Ishikawa (cell line): ENCODE measurements around the gene GNAT3.

Experiments used
- CEBPB ChIP-seq: IDR thresholded peaks from 2 replicates; pipeline ENCODE4 v1.6.1; 2012
- CREB1 ChIP-seq: IDR thresholded peaks from 2 replicates; pipeline ENCODE4 v1.6.1; 2012; ENCODE audit warnings: low read depth
- EGR1 ChIP-seq: IDR thresholded peaks from 2 replicates; pipeline ENCODE4 v1.6.1; 2012
- EP300 ChIP-seq: IDR thresholded peaks from 2 replicates; pipeline ENCODE4 v1.6.1; 2012; ENCODE audit warnings: borderline replicate concordance
- FOXM1 ChIP-seq: IDR thresholded peaks from 2 replicates; pipeline ENCODE4 v1.6.1; 2012; ENCODE audit warnings: low read depth, borderline replicate concordance
- TAF1 ChIP-seq: IDR thresholded peaks from 2 replicates; pipeline ENCODE4 v1.6.1; 2012; ENCODE audit warnings: low read depth, mild to moderate bottlenecking
- TCF12 ChIP-seq: IDR thresholded peaks from 2 replicates; pipeline ENCODE4 v1.6.1; 2012; ENCODE audit warnings: low read depth
- TEAD4 ChIP-seq: IDR thresholded peaks from 2 replicates; pipeline ENCODE4 v1.6.1; 2012
- ZBTB7A ChIP-seq: IDR thresholded peaks from 2 replicates; pipeline ENCODE4 v1.6.1; 2012; ENCODE audit warnings: low read depth
- TF ChIP-seq, protein P1 (sequence below): IDR thresholded peaks from 2 replicates; pipeline ENCODE4 v1.6.1; 2012; ENCODE audit warnings: low read depth, mild to moderate bottlenecking
- TF ChIP-seq, protein P2 (sequence below): IDR thresholded peaks from 2 replicates; pipeline ENCODE4 v1.6.1; 2012
- TF ChIP-seq, protein P3 (sequence below): IDR thresholded peaks from 2 replicates; pipeline ENCODE4 v1.6.1; 2012

DNA sequence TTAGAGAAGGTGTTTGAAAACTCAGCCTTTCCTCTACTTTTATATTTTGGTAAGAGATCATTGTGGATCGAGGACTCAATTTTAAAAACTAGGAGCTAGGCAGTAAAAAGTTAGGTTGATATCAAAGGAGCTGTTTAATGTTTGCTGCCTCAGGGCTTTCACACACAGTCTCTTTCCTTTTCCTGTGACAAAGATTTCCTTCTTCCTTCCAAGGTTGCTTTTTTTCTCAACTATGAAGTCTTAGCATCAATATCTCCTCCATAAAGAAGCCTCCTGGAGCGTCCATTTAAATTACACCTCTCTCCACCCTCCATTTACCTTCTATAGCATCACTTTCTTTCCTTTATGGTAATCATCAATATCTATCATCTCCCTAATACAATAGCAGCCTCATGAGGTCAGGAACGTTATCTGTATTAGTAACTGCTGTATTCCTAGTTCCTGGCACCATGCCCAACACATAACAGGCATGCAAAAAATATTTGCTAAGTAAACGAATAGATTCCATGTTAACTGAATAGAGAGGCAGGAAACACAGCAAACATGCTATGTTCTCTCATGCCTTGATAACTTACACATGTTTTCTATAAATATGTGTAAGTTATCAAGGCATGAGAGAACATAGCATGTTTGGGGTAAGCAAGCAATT, 48.5 kb downstream of the GNAT3 start:
- no peak for TF ChIP-seq TCF12
- TF ChIP-seq EGR1 = no peak
- no peak for TF ChIP-seq FOXM1
- TF ChIP-seq, protein P1, sequence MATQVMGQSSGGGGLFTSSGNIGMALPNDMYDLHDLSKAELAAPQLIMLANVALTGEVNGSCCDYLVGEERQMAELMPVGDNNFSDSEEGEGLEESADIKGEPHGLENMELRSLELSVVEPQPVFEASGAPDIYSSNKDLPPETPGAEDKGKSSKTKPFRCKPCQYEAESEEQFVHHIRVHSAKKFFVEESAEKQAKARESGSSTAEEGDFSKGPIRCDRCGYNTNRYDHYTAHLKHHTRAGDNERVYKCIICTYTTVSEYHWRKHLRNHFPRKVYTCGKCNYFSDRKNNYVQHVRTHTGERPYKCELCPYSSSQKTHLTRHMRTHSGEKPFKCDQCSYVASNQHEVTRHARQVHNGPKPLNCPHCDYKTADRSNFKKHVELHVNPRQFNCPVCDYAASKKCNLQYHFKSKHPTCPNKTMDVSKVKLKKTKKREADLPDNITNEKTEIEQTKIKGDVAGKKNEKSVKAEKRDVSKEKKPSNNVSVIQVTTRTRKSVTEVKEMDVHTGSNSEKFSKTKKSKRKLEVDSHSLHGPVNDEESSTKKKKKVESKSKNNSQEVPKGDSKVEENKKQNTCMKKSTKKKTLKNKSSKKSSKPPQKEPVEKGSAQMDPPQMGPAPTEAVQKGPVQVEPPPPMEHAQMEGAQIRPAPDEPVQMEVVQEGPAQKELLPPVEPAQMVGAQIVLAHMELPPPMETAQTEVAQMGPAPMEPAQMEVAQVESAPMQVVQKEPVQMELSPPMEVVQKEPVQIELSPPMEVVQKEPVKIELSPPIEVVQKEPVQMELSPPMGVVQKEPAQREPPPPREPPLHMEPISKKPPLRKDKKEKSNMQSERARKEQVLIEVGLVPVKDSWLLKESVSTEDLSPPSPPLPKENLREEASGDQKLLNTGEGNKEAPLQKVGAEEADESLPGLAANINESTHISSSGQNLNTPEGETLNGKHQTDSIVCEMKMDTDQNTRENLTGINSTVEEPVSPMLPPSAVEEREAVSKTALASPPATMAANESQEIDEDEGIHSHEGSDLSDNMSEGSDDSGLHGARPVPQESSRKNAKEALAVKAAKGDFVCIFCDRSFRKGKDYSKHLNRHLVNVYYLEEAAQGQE = no peak
- no peak for TF ChIP-seq CREB1
- TF ChIP-seq EP300 = no peak
- no peak for TF ChIP-seq ZBTB7A
- TF ChIP-seq, protein P2, sequence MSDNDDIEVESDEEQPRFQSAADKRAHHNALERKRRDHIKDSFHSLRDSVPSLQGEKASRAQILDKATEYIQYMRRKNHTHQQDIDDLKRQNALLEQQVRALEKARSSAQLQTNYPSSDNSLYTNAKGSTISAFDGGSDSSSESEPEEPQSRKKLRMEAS = no peak
- TF ChIP-seq CEBPB = no peak
- TF ChIP-seq, protein P3, sequence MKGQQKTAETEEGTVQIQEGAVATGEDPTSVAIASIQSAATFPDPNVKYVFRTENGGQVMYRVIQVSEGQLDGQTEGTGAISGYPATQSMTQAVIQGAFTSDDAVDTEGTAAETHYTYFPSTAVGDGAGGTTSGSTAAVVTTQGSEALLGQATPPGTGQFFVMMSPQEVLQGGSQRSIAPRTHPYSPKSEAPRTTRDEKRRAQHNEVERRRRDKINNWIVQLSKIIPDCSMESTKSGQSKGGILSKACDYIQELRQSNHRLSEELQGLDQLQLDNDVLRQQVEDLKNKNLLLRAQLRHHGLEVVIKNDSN = no peak
- no peak for TF ChIP-seq TEAD4
- no peak for TF ChIP-seq TAF1
